ENCODE data around the gene KIF3B.
"Not testable (repeated sequence)": the region's sequence is repeated elsewhere in the genome, so short reads cannot be mapped to it uniquely, and the experiment has no call there.

The KIF3B gene

GRCh38 chr20:32338665-32339064 lies 61.2 kb downstream of the KIF3B start:
- TF ChIP-seq CTCF (IDR thresholded peaks at IDR 0.05; ENCODE audit: insufficient read depth, missing control alignments), result no peak
- FAIRE-seq, result no peak
- DNase-seq (ENCODE audit: insufficient read length, low spot score), result no peak

- no peak for DNase-seq (ENCODE audit: insufficient read length, low spot score)
- FAIRE-seq, result no peak
These were observed 61.7 kb downstream of the KIF3B start for GRCh38 chr20:32339116-32339515.

GRCh38 chr20:32341053-32341452 lies 63.6 kb downstream of the KIF3B start:
- not testable (repeated sequence) for FAIRE-seq; DNase-seq (ENCODE audit: insufficient read length, low spot score)

More at GRCh38 chr20:32339116-32339515, 61.7 kb downstream of the KIF3B start:
- TF ChIP-seq CTCF (IDR thresholded peaks at IDR 0.05; ENCODE audit: insufficient read depth, missing control alignments), result no peak

GRCh38 chr20:32343439-32343838 lies 66.0 kb downstream of the KIF3B start:
- no peak for DNase-seq (ENCODE audit: insufficient read length, low spot score)
- no peak for FAIRE-seq
- no peak for TF ChIP-seq CTCF (IDR thresholded peaks at IDR 0.05; ENCODE audit: insufficient read depth, missing control alignments)

- FAIRE-seq, result no peak
- no peak for DNase-seq (ENCODE audit: insufficient read length, low spot score)
- TF ChIP-seq CTCF (IDR thresholded peaks at IDR 0.05; ENCODE audit: insufficient read depth, missing control alignments), result no peak
These were observed 67.5 kb downstream of the KIF3B start for GRCh38 chr20:32344835-32345506.

- no peak for TF ChIP-seq CTCF (IDR thresholded peaks at IDR 0.05; ENCODE audit: insufficient read depth, missing control alignments)
- FAIRE-seq (no peak), DNase-seq (ENCODE audit: insufficient read length, low spot score) (no peak)
These were observed 70.8 kb downstream of the KIF3B start for GRCh38 chr20:32348207-32348606.

- FAIRE-seq (no peak), DNase-seq (ENCODE audit: insufficient read length, low spot score) (no peak)
- no peak for TF ChIP-seq CTCF (IDR thresholded peaks at IDR 0.05; ENCODE audit: insufficient read depth, missing control alignments)
These were observed 73.0 kb downstream of the KIF3B start for GRCh38 chr20:32350421-32350820.
